ENCODE results near the gene GOLM1.

DNA sequence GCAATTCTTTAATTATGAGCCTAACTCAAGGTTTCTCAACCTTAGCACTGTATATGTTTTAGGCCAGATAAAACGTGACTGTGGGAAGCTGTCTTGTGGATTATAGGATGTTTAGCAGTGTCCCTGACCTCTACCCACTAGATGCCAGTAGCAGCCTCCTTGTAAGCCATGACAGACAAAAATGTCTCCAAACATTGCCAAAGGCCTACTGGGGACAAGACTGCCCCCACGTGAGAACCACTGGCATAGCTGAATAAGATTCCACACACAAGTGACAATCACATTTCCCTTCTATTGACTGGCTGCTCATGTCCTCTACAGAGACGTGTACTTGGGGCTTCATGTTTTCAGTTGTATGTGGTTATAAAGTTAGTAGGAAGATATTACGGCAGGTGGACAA is 55.4 kb downstream of the GOLM1 start:
- no peak for TF ChIP-seq POLR2A (IDR thresholded peaks at IDR 0.05)
- TF ChIP-seq, protein P1, sequence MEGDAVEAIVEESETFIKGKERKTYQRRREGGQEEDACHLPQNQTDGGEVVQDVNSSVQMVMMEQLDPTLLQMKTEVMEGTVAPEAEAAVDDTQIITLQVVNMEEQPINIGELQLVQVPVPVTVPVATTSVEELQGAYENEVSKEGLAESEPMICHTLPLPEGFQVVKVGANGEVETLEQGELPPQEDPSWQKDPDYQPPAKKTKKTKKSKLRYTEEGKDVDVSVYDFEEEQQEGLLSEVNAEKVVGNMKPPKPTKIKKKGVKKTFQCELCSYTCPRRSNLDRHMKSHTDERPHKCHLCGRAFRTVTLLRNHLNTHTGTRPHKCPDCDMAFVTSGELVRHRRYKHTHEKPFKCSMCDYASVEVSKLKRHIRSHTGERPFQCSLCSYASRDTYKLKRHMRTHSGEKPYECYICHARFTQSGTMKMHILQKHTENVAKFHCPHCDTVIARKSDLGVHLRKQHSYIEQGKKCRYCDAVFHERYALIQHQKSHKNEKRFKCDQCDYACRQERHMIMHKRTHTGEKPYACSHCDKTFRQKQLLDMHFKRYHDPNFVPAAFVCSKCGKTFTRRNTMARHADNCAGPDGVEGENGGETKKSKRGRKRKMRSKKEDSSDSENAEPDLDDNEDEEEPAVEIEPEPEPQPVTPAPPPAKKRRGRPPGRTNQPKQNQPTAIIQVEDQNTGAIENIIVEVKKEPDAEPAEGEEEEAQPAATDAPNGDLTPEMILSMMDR (IDR thresholded peaks at IDR 0.05), result no peak
